GM18498 (cell line): Measurements from ENCODE around the gene CNN3.
"Not testable (repeated sequence)": the region's sequence is repeated elsewhere in the genome, so short reads cannot be mapped to it uniquely, and the experiment has no call there.

Source experiments
- ATAC-seq: cut with Tn5 transposase; IDR thresholded peaks from one replicate; pipeline ENCODE4 v1.9.1; 2021; ENCODE audit warnings: mild to moderate bottlenecking, moderate library complexity; ENCODE audit not compliant: unreplicated experiment

CNN3 gene

DNA sequence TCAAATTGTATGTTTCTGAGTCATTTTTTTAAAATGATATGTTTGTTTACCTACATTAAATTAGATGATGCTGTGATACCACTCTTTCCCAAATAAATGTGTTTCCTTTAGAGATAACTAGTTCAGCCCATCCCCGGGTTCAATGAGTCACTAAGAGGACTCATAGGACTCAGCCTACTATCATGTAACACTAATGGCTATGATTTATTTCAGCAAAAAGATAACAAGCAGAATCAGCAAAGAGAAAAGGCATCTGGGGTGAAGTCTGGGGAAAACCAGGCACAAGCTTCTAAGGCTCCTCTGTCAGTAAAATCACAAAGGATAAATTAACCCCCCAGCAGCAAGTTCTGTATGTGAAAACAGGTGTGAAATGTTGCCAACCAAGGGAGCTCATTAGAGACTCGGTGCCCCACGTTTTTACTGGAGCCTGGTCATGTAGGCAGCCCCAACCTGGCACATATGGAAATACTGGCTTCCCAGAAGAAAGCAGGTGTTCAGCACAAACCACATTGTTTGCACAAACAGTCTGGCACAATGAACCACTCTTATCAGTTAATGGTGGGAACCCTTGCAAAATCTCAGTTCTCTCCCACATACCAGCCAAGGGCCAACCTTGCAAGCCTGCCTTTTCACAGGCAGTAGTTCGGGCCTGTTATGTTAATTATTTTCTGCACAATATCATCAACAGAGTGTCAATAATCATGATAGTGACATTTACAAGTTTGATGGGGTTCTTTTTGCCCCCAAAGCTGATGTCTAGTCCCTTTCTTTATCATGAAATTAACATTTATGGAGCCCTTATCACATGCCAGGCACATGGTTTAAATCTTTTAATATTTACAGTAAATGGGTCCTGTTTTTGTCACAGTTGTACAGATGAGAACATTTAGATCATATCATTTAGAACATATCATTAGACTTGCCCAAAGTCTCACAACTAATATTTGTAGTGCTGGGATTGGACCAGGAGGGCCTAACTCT, 23.1 kb upstream of the CNN3 start:
- ATAC-seq, result no peak

DNA sequence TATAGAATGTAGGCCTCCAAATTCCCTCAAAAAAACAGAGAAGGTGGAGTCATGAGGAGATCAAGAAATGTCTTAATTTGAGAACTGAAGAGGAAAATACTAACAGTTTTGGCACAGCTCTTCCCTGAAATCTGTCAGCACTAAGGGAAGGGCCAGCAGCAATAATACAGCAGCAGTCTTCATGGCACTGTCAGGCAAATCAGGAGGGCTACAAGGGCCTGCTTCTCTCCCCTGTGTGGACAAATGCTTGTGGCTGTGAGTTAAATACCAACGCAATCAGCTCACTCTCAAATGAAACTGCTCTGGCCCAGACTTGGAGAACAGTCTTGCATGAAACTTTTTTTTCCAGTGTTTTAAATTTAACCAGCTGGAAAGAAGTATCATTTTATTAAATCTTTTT, 20.5 kb upstream of the CNN3 start:
- ATAC-seq, result no peak

DNA sequence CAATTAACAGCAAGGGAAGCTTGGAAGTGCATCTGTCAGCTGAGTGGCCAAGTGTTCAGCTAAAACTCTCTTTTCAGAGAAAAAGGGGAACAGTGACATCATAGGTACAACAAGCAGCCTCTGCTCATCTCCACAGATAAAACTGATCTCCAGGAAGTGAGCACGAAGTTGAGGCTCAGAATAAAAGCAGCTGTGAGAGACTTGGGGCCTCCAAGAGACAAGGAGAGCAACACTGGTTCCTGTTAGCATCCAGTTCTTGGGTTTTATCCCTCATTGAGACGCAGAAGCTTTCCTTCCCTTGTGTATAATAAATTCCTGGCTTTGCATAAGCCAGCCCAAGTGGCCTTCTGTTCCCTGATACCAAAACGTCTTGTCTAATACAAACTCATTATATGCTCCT, 20.0 kb upstream of the CNN3 start:
- no peak for ATAC-seq

DNA sequence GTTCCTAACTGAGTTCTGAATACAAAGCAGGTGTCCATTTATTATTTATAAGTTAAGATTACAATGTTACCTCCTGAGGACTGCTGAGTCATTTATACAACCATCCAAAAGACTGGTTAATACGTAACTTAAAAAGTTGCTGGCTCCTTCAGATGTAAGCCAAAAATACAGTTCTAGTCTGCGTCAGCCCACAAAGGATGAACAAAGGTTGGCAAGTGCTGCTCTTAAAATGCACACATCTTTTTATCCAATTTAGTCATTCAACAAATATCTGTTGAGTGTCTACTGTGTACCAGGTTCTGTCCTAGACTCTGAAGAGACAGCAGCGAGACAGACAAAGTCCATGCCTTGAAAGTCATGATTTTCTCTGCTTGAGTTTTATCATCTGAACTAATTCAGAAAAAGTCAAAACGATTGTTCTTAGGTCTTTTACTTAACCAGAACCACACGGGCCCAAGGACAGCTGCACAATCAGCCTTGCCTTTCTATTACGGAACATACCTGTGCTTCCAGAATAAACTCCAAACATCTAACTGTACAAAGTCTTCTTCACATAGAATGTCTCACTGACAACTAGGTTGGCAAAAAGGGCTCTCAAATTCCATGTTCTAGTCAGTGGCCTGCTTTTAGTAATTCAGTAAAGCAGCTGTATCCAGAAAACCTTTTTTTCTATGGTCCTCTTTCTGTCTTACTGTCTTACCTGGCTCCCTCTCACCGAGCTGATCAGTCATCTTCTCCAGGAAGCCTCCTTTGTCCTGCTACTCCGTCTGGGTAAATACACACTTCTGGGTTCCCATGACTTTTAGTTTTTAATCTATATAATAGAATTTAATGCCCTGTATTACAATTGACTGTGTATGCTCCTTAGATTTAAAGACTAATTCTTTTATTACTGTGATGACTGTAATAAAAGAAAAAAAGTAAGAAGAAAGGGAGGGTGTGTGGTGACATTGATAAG, 15.5 kb upstream of the CNN3 start:
- ATAC-seq, result no peak

DNA sequence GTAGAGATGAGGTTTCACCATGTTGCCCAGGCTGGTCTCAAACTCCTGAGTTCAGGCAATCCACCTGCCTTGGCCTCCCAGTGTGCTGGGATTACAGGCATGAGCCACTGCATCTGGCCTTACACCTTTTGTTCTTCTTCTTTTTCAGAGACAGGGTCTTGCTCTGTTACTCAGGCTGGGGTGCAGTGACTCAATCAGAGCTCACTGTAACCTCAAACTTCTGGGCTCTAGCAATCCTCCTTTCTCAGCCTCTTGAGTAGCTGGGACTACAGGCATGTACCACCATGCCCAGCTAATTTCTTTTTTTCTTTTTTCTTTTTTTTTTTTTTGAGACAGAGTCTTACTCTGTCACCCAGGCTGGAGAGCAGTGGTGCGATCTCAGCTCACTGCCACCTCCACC, 14.6 kb upstream of the CNN3 start:
- not testable (repeated sequence) for ATAC-seq

DNA sequence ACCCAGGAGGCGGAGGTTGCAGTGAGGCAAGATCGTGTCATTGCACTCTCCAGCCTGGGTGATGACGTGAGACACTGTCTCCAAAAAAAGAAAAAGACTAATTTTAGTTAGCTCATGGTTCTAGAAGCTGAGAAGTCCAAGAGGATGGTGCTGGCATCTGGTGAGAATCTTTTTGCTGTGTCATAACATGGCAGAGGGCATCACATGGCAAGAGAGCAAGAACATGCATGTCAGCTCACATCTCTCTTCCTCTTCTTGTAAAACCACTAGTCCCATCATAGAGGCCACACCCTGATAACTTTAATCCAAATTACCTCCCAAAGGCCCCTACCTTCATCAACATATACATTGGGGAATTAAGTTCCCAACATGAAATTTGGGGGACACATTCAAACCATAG, 13.8 kb upstream of the CNN3 start:
- ATAC-seq, result no peak

DNA sequence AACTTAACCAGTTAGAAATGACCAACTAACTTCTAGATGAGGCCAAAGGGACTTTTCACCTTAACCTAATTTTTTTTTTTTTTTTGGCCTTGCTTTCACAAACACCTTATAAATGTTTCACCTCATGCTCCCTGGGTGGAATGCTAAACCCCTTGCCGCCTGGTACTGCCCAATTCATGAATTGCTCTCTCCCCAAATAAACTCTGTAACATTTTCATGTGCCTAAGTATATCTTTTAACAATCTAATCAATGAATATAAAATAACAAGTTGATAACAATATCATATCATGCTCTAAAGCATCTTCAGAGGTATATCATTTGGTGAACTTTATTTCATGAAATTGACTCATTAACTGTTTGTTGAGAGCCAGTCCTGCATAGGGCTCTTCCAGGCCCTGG, 10.9 kb upstream of the CNN3 start:
- no peak for ATAC-seq

DNA sequence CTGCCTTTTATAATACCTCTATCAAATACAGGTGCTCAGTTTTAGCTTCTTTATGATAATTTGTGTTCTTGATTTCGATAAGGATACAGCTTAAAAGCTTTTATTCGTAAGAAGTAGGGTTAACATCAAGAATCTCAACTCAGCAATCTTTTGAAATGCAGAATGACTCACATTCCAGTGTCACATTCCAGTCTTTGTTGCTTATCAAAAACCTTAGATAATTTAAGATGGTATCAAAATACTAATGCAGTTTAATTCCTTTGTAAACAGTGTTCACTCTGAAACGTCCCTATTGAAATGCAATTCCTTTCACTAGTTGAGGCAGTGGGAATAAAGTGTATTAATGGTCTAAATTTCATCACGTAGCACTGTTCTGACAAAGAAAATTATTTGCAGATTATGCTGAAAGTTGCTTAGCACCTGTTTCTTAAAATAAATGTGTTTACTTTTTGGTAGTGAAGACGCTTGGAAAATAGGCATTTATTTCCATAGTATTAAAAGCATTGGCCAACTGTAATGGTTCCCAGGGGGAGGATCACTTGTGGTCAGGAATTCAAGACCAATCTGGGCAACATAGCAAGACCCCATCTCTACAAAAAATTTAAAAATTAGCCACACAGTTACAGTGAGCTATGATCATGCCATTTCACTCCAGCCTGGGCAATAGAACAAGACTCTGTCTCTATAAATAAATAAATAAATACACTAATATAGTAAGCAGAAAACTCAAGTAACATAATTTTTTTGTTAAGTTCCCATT, 10.1 kb upstream of the CNN3 start:
- ATAC-seq, result no peak

DNA sequence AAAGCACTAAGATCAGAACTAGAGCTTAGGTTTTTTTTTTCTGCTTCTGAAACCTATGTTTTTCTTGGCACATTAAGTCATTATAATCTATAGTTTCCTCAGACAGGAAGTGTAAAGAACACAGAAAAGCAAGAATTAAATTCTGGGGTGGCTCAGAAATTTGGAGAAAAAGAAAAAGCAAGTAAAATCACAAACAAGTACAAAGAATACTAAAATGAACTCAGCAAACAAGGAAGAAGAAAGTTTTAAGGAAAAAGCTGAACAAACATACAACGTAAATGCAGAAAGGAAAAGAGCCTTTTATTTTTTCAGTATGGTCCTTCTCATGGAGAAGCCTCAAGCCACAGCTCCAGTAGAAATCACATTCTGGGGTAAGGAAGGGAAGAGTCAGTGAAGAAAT, 8.6 kb upstream of the CNN3 start:
- ATAC-seq, result no peak

DNA sequence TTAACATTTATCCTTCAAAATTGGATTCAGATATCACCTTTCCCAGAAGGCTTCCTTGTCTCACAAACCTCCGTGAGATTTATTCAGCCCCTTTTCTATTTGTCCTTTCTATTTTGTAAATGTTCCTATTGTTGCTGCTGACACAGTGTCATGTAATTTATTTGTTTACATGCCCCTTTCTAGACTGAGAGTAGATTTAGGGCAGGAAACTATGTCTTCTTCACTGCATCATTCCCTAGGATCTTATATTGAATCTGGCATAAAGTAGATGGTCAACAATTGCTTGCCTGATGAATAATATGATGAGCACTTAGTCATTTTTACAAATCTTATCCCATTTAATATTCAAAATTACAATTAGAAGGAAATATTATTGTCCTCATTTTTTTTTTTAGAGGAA, 8.1 kb upstream of the CNN3 start:
- ATAC-seq, result no peak

DNA sequence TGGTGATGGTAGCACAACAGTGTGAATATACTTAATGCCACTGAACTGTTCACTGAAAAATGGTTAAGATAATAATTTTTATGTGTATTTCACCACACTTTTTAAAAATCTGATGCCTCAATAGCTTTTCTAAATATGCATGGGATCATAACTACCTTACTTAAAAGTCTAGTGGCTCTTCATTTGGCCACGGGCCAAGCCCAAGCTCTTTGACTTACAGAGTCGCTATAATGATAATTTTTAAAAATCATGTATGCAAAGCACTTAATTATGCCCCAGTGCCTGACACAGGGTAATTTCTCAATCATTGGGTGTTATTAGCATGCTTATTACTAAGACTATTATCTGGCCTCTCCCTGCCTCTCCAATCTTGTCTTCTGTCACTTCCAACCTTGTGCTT, 7.6 kb upstream of the CNN3 start:
- ATAC-seq, result no peak

DNA sequence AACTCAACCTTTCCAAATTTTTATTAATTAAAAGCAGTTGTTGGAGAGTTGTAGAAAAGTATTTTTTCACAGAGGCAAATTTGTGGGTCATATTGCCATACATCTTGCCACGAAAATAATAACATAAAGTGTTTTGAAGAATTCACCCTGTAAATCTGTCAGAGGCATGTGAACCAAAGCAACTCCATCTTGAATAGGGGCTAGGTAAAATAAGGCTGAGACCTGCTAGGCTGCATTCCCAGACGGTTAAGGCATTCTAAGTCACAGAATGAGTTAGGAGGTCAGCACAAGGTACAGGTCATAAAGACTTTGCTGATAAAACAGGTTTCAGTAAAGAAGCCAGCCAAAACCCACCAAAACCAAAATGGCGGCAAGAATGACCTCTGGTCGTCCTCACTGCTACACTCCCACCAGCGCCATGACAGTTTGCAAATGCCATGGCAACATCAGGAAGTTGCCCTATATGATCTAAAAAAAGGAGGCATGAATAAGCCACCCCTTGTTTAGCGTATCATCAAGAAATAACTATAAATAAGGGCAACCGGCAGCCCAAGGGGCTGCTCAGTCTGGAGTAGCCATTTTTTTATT, 4.4 kb upstream of the CNN3 start:
- no peak for ATAC-seq

DNA sequence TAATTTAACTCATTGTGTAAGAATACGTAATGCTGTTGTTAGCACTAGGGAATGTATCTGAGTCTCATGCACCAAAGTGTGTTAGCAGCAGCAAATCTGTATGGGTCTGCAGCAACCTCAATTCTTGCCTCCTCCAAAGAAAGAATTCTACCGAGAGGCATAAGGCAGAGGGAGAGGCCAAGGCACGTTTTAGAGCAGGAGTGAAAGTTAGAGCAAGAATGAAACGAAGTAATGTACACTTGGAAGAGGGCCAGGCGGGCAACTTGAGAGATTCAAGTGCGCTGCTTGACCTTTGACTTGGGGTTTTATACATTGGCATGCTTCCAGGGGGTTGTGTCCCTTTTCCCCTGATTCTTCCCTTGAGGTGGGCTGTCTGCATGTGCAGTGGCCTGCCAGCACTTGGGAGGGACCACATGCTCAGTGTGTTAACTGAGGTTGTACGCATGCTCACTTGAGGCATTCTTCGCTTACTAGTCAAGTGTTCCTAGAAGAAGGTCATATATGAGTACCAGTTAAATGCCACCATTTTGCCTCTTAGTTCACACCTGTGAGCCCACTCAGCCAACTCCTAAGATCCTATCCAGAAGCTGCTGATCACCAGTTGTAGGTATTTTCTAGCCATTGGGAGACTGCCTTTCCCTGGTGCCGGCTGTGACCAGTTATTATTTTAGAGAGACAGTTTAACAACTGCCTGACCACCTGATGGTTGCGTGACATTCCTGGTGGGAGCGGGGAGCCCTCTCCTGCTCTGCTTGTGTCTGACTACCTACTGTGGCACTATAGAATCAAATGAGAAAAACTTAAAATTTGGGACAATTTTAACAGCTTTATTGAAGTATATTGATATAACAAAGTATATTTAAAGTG, 2.7 kb upstream of the CNN3 start:
- no peak for ATAC-seq

DNA sequence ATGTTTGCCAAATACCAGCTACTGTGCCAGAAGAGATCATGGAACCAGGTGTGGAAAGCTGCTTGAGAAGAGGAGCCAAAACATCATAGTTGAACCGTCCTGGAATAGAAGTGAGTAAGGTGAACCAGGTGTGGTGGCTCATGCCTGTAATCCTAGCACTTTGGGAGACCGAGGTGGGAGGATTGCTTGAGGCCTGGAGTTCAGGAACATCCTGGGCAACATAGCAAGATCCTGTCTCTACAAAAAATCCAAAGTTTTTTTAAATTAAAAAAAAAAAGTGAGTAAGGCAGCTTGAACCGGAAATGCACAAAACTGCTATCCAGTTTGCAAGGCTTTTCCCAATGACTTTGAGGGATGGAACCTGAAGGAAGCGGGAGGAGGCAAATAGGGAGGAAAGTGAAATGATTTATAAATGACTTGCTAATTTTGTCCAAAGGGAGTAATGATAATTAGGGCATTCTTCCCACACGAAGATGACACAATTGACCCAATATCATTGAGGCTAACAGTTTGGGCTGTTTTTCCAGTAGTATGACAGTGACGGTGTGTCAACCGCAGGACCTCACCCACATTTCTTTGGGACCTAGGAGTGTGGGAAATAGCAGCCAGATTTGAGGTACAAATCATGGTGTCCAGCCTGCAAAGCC, 1.5 kb upstream of the CNN3 start:
- no peak for ATAC-seq

DNA sequence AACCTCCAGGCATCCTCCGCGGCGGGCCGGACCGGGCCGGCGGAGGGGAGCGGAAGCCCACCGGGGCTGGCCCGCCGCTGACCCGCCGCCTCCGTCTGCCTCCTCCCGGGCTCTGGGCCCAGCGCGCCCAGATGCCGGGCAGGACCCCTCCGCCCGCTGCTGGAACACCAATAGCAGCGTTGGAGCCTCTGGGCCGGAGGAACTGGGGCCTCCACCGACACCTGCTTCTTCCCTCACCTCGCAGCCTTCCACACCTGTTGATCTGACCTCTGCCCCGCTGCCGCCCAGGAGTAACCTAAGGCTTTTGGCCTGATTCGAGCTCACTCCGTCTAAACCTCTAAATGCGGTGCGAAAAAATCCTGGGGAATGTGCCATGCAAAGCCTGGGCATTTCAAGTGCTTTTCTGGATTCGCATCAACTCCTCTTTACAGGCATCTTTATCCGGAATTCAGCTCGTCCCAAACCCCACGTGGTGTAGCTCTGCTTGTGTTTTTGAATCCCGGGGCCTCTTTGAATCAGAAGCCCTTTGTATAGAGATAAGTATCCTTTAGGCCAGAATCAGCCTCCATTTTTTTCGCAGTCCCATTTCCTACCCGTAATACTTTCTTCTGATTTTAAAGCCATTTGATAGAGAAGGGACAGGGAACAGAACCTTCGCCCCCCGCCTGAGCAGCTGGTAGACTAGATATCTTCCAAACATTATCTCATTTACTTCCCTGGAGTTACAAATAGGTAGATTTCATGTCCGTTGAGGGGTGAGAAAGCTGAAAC, 680 bp upstream of the CNN3 start:
- ATAC-seq, result no peak

DNA sequence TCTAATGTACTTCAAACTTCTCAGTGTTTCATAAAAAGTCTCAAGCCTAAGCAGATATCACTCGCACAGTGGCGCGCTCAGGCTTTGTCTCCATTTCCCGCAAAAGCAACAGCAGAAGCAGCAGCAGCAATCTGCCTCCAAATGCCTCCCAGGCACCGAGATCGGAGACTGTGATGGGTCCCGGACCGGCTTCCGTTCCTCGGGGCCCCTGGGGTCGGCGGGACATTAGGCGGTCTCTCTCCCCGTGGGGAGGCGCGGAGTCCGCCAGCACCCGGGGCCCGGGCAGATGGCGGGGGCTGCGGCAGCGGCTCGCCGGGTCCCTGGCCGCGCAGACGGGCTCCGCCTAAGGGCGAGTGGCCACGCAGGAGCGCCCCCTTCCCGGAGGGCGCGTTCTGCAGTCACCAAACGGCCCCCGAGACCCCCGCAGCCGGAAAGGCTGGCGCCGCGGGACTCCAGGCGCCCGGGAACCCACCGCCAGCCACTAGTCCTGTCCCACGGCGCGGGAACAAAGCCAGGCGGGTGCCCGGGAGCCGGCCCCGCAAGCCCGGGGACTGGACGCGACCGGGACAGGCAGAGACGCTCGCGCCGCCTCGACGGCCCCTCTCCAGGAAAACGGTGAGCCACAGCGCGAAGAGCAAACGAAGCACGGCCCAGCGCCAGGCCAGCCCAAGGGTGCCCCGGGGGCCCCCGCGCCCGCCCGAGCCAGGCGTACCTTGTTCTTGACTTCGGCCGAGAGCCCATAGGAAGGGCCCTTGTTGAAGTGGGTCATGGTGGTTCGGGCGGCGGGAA, 590 bp downstream of the CNN3 start:
- ATAC-seq, result peak; percentile 26

DNA sequence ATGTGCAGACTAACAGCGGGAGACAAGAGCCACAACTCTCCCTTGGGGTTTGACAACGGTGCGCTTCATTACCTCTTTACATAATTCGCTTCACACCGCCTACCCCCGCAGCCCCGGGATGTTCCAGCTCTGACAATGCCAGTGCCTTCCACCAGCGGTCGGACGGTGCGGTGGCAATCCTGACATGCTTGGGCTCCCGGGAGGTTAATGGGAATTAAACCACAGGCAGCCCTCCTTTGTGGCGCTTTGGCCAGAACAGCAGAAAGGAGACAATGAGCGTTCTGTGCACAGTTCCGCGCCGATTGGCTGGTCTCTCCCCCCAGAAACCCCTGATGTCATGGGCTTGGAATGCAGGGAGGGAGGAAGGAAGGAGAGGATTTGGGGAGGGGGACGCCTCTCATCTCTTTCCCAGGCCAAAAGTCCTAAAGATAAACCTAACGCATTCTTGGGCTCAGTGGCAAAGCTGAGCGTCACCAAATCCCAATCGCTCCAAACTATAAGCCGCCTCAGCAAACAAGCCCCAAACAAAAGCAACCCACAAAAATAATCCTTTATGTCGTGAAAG, 1.3 kb downstream of the CNN3 start:
- ATAC-seq, result no peak
